Stimulated activated CD8-positive, alpha-beta memory T cell treated with anti-CD3 and anti-CD28 coated beads, Interleukin-15, amount 100 ng/mL, for 1 hour (primary cell): ENCODE results near the gene DLGAP1.
"Not testable (repeated sequence)": the region's sequence is repeated elsewhere in the genome, so short reads cannot be mapped to it uniquely, and the experiment has no call there.

Experiments used
- DNase-seq: peaks from one replicate; pipeline ENCODE4 v3.0.0-alpha.2; 2020; ENCODE audit warnings: low read depth

Gene DLGAP1

GRCh38 chr18:4385876-4386275, 69.2 kb downstream of the DLGAP1 start:
- DNase-seq: no peak

GRCh38 chr18:4384932-4385331, 70.2 kb downstream of the DLGAP1 start:
- DNase-seq: no peak

DNA sequence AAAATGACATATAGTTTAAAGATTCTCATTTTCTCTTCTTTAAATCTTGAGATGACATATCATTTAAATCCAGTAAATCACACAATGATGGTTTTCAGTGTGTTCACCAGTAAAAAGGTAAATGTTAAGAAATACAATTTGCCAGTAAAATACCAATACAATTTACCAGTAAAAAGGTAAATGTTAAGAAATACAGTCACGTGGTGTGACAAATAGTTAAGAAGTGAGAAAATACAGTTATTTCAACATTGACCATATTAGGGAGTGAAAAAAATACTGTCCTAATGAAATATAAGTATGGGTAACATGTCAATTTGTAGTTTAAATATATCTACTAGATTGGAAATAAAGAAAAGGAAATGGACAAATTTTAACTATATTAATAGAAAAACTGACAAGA, 80.5 kb downstream of the DLGAP1 start:
- no peak for DNase-seq

DNA sequence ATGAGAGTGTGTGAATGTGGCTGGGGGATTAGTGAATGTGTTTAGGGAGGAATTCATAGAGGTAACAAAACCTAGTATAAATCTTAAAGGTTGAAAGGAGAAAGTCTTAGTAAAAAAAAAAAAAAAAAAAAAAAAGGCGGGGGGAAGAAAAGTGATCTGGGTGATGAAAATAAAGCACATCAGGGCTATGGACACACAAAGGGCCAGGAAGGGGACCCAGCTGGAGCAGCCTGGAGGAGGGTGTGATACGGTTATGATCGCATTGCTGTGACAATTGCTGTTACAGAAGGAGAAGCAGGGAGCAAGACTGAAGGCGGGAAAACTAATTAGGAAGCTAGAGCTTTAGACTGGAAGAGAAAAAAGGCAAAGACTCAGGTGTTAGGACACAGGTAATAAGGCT, 85.4 kb downstream of the DLGAP1 start:
- no peak for DNase-seq

GRCh38 chr18:4360221-4360715, 94.8 kb downstream of the DLGAP1 start:
- no peak for DNase-seq

DNA sequence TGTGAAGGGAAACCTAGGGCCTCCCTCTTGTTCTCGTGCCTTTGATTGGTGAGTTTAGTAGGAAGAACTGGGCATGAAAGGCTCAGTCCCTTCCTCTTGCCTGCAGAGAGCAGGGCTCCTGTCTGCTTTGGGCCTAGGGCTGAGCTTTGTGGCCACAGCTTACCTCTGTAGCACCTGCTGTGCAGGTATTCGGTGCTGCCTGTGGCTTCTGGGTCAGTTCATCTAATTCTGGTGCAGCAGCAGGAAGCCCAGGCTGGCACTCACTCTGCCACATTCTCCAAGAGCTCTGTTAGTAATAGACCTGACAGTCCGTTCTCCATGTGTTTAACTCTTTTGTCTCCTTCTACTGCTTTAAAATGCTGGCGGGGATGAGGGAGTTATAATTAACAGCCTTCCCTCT, 96.5 kb downstream of the DLGAP1 start:
- DNase-seq: no peak

DNA sequence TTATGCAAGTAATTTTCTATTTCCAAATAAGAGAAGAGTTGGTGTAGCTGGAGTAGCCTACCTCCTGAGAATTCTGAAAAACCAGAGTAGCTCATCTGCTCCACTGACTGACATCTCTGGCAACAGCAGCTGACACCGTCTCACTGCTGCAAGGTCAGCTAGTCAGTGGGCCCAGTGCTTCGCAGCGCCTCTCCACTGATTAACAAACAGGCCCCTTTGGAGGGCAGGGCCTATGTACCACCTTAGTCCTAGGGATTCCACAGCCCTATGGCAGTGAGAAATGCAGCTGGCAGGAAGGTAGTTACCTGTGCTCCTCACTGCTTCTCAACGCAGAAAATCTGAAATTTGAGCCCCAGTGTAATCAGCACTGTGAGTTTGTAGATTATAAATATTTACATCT, 97.5 kb downstream of the DLGAP1 start:
- no peak for DNase-seq

DNA sequence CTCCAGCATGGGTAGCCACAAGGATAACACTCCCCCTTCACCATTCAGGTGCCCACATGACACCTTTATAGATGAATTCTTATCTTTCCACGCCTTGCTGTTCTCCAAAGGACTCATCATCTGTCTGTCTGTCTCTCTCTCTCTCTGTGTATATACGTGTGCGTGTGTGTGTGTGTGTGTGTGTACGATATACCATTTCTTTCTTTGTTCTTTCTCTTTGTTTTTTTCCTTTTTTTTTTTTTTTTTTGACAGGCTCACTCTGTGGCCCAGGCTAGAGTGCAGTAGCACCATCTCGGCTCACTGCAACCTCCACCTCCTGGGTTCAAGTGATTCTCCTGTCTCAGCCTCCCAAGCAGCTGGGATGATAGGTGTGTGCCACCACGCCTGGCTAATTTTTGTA, 98.2 kb downstream of the DLGAP1 start:
- DNase-seq: no peak

DNA sequence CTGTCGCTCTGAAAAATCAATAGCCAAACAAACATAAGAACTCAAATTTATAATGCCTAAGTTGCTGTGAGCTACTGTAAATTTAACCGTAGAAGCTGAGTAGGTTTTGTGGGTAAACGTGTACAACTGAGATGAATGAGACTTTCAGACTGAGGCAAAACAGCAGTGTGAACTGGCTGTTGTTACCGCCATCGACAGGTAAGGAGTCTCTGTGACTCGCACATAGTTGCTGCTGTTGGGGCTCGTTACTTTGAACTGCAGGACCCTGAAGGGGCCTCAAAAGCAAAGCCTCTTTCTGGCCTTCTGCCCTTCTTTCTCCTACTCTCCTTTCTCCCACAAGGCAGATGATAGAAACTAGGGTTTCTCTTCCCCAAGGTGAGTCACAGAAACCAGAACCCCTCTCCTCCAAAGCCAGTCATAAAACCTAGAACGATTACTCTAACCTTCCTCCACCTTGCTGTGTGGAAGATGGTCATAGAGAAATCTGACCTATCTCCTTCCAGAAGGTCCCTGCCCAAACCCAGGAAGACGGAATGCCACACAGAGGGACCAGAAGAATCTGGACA, 101.2 kb downstream of the DLGAP1 start:
- DNase-seq: no peak

DNA sequence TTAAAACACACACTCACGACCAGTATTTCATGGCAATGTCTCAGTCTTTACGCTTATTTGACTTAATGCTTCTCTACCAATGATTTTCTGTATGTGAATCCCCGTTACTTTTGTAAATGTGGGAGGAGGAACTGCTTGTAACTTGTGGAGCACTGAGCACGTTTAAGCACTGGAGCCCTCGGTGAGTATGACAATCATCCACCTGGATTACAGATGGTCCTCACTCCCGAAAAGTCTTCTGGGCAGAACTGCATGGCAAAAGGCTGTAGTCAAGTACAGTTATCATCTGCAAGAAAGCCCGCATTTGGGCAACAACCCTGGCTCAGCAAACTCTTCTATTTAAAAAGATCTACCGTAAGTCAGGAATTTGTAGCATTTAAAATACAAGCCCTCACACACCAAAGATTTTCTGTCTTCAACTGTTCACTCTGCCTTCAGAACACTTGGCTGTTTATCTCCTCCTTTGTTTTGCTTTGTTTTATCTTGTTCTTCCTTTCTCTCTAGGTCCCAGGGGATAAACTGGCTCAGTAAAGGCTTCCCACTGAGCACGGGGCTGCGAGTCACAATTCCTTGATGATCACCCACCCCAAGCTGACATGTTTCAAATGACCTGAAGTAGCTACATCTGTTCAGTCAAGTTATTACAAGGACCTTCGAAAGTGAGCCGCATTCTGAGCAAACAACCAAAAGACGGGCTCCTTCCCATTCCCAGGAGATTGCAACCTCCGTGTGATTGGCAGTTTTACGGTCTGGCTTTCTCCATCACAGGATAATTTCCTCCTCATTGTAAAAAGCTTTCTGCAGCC, 102.2 kb downstream of the DLGAP1 start:
- no peak for DNase-seq

GRCh38 chr18:4351005-4351404, 104.1 kb downstream of the DLGAP1 start:
- DNase-seq: no peak

GRCh38 chr18:4335386-4335785, 119.7 kb downstream of the DLGAP1 start:
- no peak for DNase-seq

DNA sequence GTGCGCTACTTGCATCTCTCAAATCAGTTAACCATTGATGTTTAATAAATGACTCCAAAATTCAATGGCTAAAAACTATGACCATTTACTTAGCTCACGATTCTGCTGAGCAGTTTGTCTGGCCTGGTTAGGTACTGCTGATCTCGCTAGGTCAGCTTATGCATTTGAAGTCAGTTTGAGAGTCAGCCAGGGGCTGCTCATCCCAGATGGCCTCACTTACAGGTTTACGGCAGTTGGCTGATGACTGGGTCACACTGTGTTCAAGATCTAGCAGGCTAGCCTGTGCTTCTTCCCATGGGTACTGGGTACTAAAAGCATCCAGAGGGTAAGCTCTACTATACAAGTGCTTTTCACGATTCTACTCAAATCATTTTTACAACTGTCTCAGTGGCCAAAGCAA, 122.1 kb downstream of the DLGAP1 start:
- no peak for DNase-seq

DNA sequence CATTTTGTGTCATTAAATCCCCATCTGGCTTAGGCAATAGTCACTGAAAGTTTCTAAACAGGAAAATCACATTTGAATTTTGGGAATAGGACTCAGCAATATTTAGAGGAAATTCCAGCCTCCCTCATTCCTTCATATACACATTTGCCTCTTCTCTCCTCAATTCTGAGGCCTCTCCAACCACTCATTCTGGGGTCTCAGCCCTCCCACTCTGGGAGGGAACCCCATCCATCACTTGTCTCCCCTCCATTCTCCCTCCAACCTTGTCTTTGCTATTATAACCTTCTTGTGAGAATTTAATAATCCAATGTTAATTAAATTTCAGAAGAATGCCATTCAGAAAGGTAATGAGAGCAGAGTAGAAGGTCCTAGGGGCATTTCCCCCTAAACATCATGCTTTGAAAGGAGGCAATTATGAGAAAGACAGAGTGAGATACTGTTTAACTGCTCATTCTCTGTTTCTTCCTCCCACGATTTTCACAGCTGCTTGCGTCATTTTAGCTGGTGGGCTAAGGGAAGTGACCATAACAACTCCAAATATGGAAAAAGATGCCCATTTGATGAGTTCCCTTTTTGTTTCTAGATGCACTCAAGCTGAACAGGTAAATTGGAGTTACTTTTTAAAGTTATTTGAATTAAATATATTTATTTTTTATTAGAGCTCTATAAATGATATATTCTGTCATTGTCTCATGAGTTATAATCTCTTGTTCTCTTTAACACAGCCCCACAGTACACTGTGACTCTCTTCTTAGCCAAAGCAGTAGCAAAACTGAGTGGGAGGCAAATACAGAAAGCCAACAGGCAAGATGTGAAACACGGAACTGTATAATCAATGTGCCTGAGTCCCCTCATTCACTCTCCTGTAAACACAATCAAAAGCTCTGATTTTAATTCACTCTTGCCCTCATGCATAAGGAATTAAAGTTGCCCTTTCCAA, 135.1 kb downstream of the DLGAP1 start:
- no peak for DNase-seq

DNA sequence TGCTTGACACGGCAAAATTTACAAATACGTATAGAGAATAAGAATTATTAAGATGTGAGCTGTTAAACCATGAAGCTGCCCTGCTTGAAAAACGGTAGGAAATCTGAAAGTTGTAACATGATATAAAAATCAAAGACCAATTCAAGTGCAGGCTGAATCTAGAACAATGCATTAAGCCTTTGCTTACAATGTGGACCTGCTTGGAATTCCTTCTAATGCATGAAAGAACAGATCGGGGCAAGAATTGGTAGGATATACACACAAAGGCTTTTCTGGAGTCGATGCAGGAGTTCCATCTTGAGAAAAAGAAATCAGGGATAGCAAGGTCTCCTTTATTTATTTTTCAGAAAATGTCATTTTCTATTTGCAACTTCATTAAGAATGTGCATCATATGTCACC, 136.8 kb downstream of the DLGAP1 start:
- DNase-seq: no peak

- DNase-seq: not testable (repeated sequence)
Measured at GRCh38 chr18:4311945-4312344, 143.2 kb downstream of the DLGAP1 start.

DNA sequence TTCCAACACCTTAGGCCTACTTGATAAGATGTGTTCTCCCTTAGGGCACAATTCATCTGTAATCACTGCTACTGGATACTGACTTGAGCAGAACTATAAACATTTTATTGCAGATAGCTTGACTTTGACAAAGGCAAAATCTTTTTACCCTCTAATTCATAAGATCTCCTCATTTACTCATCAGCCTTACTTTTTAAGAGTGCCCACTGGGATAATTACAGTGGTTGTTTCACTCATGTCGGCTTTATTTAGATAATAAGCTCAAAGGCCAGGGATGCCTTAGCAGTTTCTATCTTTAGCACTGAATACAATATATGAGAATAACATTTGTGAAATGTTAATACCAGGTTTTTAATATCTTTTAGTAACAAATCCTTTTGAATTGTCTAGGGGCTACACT, 144.0 kb downstream of the DLGAP1 start:
- no peak for DNase-seq

DNA sequence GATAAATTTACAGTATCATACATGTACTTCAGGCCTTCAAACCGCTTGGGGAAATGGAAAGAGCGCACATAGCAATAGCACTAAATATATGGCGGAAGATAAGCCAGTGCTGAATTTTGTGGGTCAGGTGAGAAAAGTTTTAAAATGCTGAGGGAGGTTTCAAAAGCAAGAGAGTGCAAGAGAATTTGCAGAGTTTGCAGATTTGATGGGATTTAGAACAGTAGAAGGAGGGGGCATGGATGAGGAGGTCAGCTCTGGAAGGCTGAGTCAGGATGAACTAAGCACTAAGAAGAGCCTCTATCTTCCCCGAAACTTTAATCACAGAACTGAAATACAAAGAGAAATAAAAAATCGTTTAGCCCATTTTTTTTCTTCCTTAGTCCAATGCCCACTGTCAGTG, 145.9 kb downstream of the DLGAP1 start:
- DNase-seq: no peak

- no peak for DNase-seq
Measured at GRCh38 chr18:4308576-4308975, 146.5 kb downstream of the DLGAP1 start.

DNA sequence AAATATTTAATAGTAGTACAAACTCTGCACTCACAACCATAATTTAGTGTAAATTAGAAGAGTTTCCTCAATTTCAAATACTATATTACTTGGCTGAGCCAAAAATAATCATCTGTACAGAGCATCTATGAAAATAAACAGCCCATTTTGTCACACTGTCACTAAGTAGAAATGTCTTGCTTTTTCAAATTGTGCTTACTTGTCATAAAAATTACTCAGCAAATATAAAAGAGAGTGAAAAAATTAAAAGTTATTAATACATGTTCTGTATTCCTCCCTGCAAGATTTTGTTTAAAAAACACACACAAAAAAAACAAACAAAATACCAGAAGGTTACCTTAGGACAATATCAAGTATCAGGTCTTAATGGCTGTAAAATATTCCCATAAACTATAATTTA, 155.7 kb downstream of the DLGAP1 start:
- no peak for DNase-seq

- DNase-seq: no peak
Measured at GRCh38 chr18:4293337-4293736, 161.8 kb downstream of the DLGAP1 start.

- DNase-seq: no peak
Measured at GRCh38 chr18:4292696-4293095, 162.4 kb downstream of the DLGAP1 start.

GRCh38 chr18:4287340-4287739, 167.8 kb downstream of the DLGAP1 start:
- not testable (repeated sequence) for DNase-seq
